IMR-90 (cell line): Measurements from ENCODE around the gene OPCML.

Experiments
- CHD1 ChIP-seq: IDR thresholded peaks from 2 replicates; pipeline ENCODE4 v1.6.1; 2012; ENCODE audit warnings: low read depth, low read length, improper control_type of control experiment
- CTCF ChIP-seq: conservative IDR thresholded peaks from 2 replicates; pipeline ENCODE4 v1.5.1; 2012; ENCODE audit warnings: mild to moderate bottlenecking, low read depth, low read length, improper control_type of control experiment
- MAFK ChIP-seq: IDR thresholded peaks from 2 replicates; pipeline ENCODE4 v1.6.1; 2012; ENCODE audit warnings: low read depth, low read length, improper control_type of control experiment
- MAZ ChIP-seq: IDR thresholded peaks from 2 replicates; pipeline ENCODE4 v1.6.1; 2012; ENCODE audit warnings: low read depth, mild to moderate bottlenecking, low read length, improper control_type of control experiment, moderate library complexity, borderline replicate concordance
- MXI1 ChIP-seq: IDR thresholded peaks from 2 replicates; pipeline ENCODE4 v1.6.1; 2012; ENCODE audit warnings: low read depth, mild to moderate bottlenecking, low read length, moderate library complexity, borderline replicate concordance
- POLR2A ChIP-seq: IDR thresholded peaks from 2 replicates; pipeline ENCODE4 v1.6.1; 2012; ENCODE audit warnings: mild to moderate bottlenecking, low read depth, low read length
- RCOR1 ChIP-seq: IDR thresholded peaks from 2 replicates; pipeline ENCODE4 v1.6.1; 2012; ENCODE audit warnings: mild to moderate bottlenecking, low read length, improper control_type of control experiment; ENCODE audit not compliant: insufficient replicate concordance
- RFX5 ChIP-seq: IDR thresholded peaks from 2 replicates; pipeline ENCODE4 v1.8.0; 2012; ENCODE audit warnings: low read depth, mild to moderate bottlenecking, low read length, moderate library complexity

- no peak for TF ChIP-seq CTCF
- TF ChIP-seq RFX5, result no peak
- TF ChIP-seq CHD1, result no peak
- no peak for TF ChIP-seq POLR2A
- no peak for TF ChIP-seq RCOR1
- TF ChIP-seq MXI1, result no peak
- TF ChIP-seq MAFK, result no peak
- no peak for TF ChIP-seq MAZ
These were observed 350.6 kb downstream of the OPCML start for GRCh38 chr11:133181667-133182066.
